Measurements from ENCODE around the gene C1orf141.
"Not testable (repeated sequence)": the region's sequence is repeated elsewhere in the genome, so short reads cannot be mapped to it uniquely, and the experiment has no call there.

C1orf141 gene

DNA sequence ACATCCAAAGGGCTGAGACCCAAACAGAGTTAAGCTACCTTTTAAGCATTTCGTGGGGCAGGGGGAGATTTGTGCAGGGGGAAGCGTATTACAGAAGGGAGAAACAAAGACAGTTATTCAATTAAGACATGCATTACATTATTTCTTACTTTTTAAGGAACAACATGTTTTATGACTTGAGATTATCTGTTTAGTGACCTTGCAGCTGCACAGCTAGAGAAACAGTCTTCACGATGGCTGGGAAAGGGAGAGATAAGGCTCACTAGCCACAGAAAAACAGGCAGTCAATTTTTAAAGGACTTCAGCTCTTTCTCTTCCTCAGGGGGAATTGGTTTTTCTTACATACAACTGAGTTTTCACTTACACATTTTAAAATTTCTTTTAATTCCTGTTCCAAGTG is 7.1 kb upstream of the C1orf141 start:
- DNase-seq: not testable (repeated sequence)

DNA sequence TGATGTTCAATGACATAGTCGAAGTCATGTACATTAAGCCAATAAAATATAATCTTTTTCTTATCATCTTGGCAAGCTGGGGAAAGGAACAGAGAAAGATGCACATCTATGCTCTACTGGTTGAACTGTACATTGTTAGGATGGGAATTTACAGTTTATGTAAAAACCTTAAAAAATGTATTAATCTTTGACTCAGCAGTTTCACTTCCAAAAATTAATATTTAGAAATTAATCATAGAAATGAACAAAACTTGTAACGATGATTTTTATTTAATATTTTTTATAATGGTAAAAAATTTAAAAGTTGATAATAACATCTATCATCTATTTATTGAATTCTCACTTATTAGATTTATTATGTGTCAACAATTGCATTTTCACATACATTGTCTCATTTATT is 5.7 kb upstream of the C1orf141 start:
- DNase-seq: no peak

DNA sequence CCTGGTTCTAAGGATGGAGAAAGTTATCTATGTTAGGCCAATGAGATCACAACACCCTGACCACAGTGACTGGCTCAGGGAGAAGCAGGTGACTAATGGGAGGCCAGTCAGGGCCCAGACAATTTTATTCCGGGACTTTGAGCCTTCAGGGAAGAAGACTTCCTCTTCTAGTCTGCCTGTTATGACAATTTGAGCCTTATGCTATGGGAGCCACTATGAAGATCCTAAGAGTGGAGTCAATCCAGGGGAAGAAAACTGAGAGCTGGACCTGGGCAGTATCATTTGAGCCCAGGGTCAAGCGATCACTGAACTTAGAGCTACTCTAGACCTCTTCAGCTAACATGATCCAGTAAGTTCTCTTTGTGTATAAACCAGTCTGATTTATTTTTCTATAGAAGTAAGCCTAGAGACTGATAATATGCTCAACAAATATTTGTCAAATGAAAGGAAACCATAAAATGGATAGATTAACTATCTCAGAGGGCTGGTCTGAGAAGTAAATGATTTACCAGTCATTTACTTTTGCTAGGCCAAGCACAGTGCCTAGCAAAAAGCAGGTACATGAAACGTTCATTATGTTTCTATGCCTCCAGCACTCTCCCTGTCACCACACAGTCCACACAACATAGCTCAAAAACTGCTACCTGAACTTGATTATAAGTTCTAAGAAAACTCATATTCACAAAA is 4.2 kb upstream of the C1orf141 start:
- DNase-seq: no peak

DNA sequence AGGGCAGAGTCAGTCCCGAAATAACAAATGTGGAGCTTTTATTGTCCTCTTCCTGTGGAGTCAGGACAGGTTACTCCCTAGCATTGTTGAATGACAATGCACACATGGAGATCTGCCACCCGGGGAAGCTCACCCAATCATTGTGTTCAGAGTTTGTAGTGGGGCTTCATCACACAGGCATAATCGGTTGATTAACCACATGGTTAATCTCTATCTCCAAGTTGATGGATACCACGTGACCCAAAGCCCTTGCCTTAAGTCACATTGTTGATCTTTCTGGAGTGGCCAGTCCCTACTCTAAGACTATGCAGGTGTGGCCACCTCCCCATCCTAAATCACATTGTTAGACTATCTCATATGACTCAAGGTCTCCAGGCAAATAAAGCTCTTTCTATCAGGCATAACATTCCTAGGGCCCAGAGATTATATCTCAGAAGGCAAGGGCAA is 2.6 kb upstream of the C1orf141 start:
- DNase-seq: no peak

DNA sequence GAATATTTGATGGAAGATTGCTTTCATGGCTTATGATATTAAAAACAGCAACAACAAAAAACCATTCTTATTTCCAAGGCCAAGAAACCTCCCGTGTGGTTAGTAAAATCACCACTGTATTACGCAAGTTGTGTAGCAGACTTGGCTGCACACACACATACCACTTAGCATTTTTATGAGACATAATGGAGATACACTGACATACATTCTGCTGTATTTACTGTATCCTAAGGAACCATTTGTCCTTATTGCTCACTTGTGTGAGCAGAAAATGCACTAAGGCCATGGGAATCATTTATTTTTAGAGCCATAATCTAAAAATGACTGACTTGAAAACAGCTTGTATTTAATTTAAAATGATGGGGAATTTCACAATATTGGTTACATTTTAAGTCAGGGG is 584 bp upstream of the C1orf141 start:
- DNase-seq: no peak

DNA sequence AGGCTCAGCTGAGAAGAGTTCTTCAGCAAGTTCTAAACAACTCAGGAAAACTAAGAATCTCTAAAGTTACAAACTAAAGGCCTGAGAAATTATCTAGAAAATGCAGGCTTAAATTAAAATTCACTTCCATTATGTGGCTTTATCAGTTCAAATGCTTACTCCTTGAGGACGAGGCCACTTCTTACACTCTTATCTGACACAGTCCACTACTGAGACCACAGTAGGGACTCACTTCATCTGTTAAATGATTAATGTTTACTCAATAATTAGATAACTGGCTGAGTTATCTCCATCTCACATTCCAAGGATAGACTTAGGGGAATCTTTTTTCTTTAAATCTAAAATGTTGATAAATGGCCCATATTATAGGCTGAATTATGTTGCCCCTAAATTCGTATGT is 1.6 kb downstream of the C1orf141 start:
- no peak for DNase-seq

DNA sequence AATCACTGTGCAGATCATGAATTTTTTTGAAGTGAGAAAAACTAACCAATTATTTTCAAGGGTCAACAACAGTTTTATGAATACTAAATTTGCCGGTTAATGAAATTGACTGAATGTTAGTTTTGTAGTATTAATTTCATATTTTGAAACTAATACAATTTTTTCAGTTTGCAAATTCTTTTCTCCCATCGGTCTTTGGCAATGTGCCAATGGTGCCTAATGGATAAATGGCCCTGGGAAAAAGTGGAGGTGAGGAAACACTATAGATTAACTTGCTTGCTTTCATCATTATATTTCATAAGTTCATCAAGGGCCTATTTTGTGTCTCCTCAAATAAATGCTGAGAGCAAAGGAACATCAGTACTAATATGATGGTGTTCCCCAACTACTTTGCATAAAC is 4.1 kb downstream of the C1orf141 start:
- DNase-seq: no peak

DNA sequence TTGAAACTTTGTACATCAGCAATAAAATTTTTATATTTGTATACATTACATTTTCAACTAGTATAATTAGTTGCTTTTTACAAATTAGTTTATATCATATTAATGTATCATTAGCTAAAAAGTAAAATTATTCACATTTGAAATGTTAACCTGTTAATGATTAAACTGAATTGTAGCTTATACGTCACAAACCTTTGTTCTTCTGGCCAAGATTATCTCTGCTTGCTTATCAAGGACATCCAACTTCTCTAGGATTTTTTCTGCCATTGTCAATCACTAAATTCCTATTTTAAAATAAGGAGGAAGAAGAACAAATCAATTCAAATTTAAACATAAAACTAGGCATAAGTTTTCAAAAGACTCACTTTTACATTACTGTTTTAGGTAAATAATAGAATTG is 7.8 kb downstream of the C1orf141 start:
- DNase-seq: no peak

DNA sequence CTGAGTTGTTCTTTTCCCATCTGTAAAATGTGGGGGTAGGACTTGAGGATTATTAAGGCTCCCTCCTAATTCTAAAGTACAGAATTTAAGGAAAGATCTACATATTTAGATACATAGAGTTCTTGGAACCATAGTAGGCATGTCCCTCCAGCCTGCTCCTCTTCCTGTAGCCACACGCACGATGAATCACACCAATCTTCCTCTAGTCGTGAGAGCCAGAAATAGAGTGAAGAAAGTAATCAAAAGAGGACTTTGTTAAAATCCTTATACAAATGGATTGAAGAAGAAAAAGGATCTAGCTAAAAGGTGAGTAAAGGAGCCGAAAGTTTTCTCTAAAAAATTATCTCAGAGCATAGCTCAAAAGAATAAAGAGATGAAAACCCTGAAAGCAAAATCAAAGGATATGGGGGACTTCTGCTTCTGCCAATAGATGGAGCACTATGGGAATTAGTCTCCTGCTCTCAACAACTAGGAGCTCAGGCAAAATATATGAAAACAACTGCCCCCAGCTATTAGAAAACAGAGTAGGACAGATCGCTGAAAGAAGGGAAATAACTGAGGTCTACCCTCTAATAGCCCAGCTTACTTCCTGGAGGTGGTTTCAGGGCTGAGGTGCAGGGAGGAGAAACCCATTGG is 8.5 kb downstream of the C1orf141 start:
- no peak for DNase-seq

DNA sequence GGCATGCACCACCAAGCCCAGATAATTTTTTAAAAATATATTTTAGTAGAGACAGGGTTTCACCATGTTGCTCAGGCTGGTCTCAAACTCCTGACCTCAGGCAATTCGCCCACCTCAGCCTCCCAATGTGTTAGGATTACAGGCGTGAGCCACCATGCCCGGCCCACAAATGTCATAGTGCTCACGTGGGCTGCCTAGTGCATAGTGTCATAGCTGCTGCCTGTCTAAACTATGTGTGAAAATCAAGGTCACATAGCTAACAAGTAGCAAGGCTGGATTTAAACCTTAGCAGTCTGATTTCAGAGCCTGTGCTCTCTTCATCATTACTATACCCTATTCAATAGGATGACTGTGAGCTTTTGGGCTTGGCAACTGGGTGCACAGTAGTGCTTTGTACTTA is 10.3 kb downstream of the C1orf141 start:
- DNase-seq: no peak

DNA sequence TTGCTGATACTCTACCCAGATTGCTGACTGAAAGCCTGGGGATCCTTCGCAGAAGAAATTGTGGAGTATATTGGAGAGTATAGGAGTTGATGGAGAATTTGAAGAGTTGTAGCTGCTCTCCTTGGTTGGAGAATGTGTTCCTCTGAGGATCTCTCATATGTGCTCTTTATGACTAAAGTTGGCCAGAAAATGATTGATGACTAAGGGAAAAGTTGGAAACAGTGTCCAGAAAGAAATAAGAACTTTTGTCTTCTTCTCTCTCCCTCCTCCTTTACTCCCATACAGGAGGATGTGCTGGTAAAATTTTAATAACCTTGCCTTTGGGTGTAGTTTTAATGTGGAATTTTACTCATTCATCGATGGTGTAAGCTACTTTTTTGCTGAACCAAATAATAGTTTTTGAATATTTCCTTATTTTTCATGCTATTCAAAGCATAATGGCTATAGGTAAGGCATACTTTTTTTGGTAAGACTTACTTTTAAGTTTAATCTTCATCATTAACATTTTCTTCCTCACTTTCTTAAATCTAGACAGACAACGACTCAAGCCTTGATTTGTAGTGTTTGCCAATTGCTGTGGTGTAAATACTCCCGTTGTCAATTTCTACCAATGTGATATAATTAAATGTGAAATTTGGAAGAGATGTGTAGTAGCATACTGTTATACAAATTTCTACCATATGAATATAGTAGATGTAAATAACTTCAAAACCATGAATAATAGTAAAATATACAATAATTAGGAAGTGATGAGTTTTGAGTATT is 13.7 kb downstream of the C1orf141 start:
- no peak for DNase-seq

DNA sequence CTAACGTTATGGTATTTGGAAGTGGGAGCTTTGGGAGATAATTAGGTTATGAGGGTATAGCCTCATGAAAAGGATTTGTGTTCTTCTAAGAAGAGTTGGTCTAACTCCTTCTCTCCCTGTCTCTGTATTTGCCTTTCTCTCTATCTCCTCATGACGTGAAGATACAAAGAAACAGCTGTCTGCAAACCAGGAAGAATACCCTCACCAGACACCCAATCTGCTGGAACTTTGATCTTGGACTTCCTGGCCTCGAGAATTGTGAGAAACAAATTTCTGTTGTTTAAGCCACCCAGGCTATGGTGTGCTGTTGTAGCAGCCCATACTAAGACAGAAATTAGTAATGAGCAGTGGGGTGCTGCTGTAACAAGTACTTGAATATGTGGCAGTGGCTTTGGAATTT is 16.1 kb downstream of the C1orf141 start:
- no peak for DNase-seq

DNA sequence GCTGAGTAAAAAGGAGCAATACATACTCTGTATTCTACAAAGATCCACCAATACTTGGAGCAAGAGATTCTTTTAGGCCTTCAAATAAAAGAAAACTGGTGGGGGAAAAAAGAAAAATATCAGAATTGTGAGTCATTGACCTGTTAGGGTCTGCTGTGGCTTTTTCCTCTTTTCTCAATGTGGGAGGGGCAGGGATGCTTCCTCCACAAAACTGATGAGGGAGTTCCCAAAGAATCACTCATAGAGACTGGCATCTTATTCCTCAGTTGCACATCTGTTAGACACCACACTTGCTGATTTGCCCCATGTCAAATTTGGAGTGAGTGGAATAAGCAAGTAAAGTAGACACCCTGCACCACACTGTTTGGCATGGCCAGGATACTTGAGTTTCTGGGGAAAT is 16.6 kb downstream of the C1orf141 start:
- DNase-seq: no peak

DNA sequence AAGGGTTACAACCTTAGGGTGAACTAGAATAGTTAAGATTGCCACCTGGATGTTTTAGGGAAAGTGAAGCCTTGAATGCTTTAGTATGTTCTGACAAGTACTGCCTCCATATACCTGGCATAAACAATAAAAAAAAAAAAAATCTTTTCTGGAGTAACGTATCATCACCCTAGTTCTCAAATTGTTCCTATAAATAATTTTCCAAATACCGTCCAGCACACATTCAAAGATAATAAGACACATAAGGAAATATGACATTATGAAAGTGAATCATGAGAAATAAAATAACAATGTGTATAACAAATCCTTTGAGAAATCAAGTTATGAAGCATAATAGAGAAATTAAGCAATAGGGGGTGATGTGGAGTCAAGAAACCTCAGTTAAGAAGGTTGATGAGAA is 20.6 kb downstream of the C1orf141 start:
- no peak for DNase-seq

DNA sequence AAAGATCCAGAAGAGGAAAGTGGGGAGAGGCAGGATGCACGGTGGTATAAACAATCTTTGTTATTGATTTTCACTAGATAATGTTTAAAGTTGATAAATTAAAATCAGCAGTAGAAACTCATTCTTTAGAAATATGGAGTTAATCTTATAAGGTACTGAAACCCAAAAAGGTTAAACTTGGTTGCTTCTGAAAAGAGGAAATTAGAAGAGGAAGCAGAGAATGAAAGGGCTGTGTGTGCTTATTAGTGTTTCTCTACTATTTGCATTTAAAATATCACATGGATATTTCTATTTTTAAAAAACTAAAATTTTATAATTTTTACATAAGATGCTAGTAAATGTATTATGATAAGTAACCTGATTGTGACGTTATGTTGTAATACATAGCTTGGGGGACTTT is 24.4 kb downstream of the C1orf141 start:
- no peak for DNase-seq

DNA sequence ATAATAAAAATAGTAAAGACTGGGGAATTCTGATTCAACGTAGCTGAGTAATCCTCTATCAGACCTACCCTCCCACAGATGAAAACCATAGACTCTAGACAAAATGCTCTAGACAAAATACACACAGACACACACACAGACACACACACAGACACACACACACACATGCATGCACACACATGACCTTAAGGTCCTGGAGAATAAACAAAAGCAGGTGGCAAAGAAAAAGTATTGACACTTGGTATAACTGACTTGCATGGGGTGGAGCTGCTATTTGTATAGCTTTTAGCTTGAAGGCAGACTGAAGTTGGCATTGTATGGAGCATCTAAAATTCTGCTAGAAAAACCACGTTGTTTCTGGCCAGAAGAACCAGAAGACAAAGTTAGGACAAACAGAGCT is 29.3 kb downstream of the C1orf141 start:
- no peak for DNase-seq

DNA sequence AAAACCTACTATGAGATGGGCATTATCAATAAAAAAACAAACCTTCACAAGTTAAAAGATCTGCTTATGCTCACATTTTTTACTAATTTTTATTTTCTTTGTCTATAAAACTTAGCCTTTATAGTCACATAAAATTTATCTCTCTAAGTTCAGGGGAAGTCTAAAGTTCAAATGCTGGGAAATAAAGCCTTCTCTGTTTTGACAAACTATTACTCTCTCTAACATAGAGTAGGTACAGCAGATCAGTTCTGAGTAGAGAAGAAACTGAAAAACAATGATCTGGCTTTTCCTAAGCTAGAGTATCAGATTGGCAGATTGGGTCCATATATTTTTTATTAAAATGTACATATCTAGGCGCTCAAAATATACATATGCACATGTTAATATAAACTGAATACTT is 31.2 kb downstream of the C1orf141 start:
- no peak for DNase-seq

DNA sequence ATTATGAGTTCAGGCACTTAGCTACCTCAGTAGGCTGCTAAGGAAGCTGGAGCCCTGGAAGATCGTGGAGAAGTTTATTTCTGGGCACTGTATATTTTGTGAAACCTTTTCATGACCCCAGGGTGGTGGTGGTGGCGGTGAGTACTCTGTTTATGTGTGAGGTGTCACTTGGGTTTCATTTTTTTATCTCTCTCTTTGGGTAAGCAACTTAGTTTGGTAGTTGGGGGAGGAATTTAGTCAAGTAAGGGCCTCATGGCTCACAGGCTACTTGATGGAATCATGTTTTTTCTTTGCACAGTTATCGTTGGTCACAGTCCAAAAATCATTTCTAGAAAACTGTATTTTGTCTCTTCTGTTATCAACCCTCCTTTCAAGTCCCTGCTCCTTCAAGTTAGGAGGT is 33.9 kb downstream of the C1orf141 start:
- DNase-seq: no peak

DNA sequence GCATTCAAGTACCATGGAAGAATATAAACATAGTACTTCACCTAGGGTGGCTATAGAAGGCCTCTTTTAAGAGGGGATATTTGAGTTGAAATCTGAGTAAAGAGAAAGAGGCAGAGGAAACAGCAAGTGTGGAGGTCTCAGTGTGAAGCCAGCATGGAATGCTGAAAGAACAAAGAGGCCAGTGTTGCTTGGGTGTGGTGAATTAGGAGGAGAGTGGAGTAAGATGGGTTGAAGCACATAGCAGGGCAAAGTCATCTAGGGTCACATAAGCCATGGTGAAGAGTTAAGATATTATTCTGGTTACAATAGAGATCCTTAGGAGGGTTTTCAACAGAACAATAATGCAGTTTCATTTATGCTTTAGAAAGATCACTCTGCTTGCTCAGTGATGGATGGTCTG is 37.5 kb downstream of the C1orf141 start:
- DNase-seq: no peak

DNA sequence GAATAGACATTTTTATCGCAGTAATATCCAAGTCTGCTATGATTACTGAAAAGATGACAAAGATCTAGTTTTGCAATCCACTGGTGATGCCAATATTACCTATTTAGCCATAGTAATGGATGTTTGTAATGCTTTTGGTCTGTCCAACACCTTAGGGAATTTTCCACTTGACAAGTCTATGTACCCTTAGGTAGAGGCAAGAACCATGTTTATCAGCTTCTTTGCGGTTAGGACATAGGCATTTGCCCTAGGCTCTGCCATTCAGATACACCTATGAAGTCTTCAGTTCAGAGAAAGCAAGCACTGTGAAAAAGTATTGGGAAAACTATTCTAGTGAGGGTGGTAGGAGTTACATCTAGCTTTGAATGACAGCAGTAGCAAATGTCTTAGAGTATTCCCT is 40.6 kb downstream of the C1orf141 start:
- no peak for DNase-seq

DNA sequence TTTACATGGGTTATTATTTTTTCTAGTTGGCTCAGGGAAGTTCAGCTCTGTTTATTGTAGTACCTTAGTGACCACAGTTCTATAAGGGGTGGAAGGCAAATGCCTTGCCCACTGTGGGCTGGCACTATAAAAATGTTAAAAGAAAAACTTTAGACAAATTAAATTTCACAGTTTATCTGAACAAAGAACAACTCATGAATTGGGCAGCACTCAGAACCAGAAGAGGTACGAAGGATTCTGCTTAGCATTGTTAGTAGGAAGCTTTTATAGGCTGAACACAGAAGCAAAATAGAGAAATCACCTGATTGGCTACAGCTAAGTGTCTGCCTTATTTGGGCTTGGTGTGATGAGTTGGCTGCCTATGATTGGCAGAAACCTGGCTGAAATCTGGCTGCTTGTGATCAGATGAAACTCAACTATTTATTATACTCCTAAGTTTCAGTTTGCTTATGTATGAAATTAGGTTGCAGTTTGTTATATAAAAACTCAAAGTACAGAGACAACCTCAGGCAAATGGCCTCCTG is 45.0 kb downstream of the C1orf141 start:
- no peak for DNase-seq

DNA sequence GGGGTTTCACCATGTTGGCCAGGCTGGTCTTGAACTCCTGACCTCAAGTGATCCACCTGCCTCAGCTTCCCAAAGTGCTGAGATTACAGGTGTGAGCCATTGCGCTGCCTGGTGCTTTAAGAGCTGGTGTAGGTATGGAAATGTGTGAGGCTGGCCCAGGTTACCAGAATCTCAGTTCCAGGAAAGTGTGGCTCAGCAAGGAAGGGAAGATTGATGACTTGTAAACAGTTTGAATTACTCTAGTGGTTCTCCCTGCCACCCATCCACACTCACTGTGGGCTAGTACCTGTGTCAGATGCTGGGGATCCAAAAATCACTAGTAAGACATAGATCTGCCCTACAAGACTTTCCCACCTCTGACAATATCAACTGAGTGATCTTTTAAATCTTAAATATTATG is 46.3 kb downstream of the C1orf141 start:
- DNase-seq: no peak

DNA sequence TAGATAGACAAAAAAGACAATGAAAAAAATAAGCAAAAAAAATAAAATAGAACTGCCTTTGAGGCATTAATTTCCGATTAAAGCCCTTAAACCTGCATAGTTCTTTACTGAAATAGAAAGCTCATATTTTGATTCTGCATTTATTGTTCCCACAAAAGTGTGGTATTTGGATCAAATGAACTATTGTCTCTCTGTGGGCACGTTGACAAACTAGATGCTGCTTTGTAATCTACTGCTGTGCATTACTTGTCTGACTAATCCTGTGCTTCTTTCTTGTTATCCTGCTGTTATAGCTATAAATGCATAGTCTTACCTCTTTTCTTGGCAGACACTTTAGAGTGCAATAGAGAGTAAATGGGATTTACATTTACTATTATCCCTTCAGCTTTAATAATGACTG is 49.4 kb downstream of the C1orf141 start:
- DNase-seq: no peak

DNA sequence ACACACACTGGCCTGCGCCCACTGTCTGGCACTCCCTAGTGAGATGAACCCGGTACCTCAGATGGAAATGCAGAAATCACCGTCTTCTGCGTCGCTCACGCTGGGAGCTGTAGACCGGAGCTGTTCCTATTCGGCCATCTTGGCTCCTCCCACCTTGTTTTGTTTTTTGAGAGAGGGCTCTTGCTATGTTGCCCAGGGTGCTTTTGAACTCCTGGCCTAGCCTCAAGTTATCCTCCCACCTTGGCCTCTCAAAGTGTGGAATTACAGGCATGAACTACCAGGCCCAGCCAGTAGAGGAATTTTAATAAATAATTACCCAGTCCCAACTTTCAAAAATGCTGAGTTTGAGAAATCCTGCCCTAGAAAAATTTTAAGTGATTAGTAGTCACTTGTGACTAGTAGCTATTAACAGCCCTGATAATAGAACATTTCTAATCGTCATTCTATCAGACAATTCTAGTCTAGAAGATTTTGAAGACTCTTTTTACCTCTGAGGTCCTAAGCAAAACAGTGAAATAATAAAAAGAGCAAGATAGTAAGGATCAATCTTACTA is 49.9 kb downstream of the C1orf141 start:
- DNase-seq: no peak
